HG03103 (cell line): ENCODE measurements around the gene CNKSR3.
"Not testable (repeated sequence)": the region's sequence is repeated elsewhere in the genome, so short reads cannot be mapped to it uniquely, and the experiment has no call there.

ENCODE experiments used
- ATAC-seq: cut with Tn5 transposase; IDR thresholded peaks from one replicate; pipeline ENCODE4 v1.9.1; 2021; ENCODE audit warnings: low read depth; ENCODE audit not compliant: unreplicated experiment

Gene CNKSR3

GRCh38 chr6:154510144-154510905, at the start of gene CNKSR3:
TSS of gene CNKSR3 (minus strand) at chr6:154510685. CDS start at chr6:154510114, 571 bp downstream.
- ATAC-seq = peak; percentile 67

DNA sequence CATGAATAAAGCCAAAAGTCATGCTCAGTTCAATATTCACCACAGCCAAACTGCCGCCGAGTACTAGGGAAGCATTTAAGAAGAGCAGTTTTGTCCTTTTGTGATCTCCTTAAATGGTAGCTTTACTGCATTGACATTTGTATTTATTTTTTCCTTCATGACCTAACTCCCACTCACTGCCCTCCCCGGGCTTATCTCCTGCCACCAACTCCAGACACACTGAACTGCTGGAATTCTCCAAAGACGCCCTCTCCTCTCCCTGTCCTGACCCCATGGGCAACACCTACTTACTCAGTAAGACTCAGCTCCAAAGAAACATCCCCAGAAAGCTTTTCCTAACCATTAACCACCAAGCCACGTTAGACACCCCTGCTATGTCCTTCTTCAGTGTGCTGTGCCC, 48.5 kb upstream of the CNKSR3 start:
- no peak for ATAC-seq

DNA sequence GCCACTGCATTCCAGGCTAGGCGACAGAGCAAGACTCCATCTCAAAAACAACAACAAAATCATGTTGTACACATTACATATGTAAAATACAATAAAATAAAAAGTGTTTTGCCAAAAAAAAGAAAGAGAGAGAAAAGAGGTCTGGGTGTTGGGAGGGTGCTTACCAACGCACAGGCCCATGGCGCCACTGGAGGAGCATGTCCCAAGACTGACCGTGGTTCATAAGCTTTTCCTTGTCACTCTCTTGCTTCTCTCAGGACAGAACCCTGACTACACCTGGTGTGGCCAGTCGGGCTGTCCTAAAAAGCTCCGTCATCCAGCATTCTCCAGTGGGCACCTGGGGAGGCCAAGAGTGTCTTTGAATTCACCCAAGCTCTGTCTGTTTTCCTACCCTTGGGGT, 48.0 kb upstream of the CNKSR3 start:
- no peak for ATAC-seq

DNA sequence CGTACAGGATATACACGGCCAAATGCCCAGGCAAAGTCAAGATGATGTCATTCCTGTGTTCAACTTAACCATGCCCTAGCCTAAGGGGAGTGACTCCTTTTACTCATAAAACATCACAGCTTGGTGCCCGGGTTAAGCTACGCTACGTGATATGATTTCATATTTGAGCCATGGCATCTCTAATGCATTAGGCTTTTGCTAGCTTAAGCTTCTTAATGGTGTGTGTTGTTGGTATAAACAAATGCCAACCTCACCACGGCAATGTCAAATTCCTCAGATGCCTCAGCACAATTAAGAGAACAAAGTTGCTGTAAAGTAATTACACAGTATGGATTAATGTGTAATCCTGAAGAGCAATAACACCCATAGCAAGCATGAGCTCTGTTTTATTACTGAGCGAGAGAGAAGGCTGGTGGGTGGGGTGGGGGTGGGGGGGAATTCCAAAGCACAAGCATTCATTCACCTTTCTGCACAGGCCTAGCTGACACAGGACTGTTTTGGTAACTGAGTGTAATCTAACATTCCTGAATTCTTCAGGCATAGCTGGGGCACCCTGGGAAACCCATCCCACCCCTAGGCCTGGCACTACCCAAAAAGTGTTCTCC, 44.7 kb upstream of the CNKSR3 start:
- no peak for ATAC-seq

GRCh38 chr6:154554491-154554890, 44.0 kb upstream of the CNKSR3 start:
- no peak for ATAC-seq

DNA sequence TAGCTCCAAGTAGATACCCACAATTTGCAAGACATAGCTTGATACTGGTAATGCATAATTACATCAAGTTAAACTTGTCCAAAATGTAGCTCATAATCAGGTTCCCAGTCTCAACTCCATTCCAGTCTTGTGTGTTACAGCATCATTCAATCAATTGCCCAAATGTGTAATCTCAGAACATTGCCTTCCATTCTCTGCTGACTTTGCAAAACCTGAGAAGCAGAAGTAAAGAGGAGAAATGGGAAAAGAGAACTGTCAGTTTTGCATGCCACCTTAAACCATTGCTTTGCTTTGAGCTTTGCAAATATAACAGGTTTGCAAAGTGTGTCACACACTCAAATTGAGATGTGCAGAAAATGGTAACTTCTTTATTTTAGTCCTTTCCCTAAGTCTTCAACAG, 40.3 kb upstream of the CNKSR3 start:
- ATAC-seq = no peak

GRCh38 chr6:154549179-154549578, 38.7 kb upstream of the CNKSR3 start:
- ATAC-seq = no peak

GRCh38 chr6:154548130-154548830, 37.8 kb upstream of the CNKSR3 start:
- ATAC-seq = no peak

GRCh38 chr6:154543628-154544027, 33.1 kb upstream of the CNKSR3 start:
- no peak for ATAC-seq

GRCh38 chr6:154542747-154543146, 32.3 kb upstream of the CNKSR3 start:
- ATAC-seq = no peak

GRCh38 chr6:154541837-154542236, 31.4 kb upstream of the CNKSR3 start:
- ATAC-seq = not testable (repeated sequence)

DNA sequence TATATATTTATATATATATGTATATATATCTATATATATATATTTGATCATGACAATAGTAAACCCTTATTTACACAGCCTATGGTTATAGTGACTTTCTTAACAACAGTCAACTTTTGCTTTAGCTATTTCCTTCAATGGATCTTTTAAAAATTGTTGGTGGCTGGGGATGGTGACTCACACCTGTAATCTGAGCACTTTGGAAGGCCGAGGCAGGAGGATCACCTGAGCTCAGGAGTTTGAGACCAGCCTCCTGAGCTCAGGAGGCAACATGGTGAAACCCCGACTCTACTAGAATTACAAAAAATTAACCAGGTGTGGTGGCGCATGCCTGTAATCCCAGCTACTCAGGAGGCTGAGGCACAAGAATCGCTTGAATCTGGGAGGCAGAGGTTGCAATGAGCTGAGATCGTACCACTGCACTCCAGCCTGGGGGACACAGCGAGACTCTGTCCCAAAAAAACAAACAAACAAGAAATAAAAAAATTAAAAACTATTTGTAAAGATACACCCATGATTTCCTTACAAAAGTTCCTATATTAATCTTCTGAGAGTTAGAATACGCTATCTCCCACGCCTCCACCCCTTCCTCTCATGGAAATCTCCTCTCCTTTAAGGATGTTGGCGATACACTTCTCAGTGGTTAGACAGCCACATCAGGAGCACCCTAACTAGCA, 29.2 kb upstream of the CNKSR3 start:
- ATAC-seq = no peak

- no peak for ATAC-seq
Measured at GRCh38 chr6:154538640-154539191, 28.2 kb upstream of the CNKSR3 start.

DNA sequence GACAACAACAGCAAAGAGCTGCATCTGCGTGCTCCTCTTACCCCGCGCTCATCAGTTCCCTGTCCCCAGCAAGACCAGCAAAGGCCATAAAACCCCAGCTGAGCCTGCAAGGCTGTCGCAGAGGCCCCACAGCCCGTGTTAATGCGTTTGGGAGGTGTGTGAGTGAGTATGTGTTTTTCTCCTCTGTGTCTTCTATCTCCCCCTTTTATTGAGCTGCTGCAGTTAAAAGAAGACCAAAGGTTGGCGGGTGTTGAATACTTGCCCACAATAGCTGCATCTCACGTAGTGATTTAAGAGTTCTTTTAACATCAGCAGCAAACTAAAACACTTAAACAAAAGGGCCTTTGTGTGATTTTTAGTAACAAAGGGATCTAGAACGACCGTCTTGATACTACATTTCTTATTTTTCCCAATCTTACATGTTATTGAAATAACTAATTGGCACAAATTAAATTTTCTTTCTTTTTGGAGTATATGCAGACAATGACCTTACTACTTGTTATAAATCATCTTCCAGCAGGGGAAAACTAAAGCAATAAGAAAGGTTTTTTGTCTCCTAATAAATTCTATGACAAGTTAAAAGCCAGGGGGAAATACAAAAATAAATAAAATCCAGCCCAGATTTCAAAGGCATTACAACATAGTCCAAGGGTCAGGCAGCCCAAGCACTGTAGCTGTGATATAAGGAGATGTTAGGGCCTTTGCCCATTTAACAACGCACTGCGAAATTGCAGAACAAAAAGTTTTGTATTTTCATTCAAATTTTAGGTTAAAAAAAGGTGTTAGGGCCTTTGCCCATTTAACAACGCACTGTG, 27.2 kb upstream of the CNKSR3 start:
- no peak for ATAC-seq

- ATAC-seq = no peak
Measured at GRCh38 chr6:154536999-154537398, 26.5 kb upstream of the CNKSR3 start.

DNA sequence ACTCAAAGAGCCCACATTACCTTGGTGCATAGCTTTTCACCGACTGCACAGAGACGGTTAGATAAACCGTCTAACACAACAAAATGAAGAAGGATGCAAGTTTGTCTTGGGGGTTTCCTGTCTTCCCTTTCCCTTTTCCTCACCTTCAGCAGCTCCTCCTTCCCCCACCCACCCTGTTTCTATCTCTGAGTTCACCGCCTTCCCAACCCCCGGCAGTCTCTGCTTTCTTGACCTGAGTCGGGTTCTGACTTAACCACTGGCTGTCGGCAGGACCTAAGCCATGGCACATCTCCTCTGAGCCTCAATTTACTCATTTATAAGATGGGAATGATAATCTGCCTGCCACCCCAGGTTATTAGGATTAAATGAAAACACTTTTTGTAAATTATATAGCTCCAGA, 25.8 kb upstream of the CNKSR3 start:
- ATAC-seq = no peak

- ATAC-seq = no peak
Measured at GRCh38 chr6:154535851-154536250, 25.4 kb upstream of the CNKSR3 start.

DNA sequence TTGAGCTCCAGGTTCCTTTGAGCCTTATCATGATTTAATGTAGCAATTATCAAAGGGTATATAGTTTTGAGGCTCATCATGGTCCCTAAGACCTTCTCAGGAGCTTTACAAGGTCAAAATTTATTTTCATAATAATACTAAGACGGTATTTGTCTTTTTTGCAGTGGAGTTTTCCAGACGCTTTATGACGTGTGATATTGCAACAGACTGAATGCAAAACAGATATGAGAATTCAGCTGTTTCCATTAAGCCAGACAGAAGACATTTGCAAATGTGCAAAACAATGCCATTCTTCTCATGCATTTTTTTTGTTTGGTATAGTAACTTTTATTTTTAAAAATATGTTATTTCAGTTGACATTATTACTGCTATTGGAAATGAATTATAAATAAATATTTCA, 24.7 kb upstream of the CNKSR3 start:
- no peak for ATAC-seq

GRCh38 chr6:154534531-154534930, 24.0 kb upstream of the CNKSR3 start:
- no peak for ATAC-seq

DNA sequence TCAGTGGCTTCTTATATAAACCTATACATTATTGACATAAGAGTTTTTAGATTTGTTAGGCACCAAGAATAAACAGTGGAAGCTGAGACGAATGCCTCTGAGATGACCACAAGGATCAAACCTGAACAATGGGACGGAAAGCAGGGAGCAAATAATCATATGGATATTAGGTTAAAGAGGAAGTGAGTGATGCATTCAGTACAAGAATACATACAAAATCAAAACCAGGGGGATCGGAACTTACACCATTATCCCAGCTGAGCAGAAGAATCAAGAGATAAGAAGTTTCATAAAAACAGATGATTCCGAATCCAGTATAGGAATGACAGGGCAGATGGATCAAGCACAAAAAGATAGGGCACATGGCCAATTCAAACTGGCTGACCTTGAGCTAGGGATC, 21.9 kb upstream of the CNKSR3 start:
- no peak for ATAC-seq
